Measurements from ENCODE around the gene IRAK3.

Gene IRAK3

GRCh38 chr12:66252771-66253170 is 63.8 kb downstream of the IRAK3 start:
- DNase-seq (ENCODE audit: low read depth in 2 of 2): no peak

GRCh38 chr12:66255737-66256136 is 66.7 kb downstream of the IRAK3 start:
- DNase-seq (ENCODE audit: low read depth in 2 of 2): no peak

- no peak for DNase-seq (ENCODE audit: low read depth in 2 of 2)
Measured at GRCh38 chr12:66258011-66258410, 69.0 kb downstream of the IRAK3 start.

- DNase-seq (ENCODE audit: low read depth in 2 of 2): no peak
Measured at GRCh38 chr12:66262737-66263136, 73.7 kb downstream of the IRAK3 start.

GRCh38 chr12:66268562-66268961 is 79.5 kb downstream of the IRAK3 start:
- DNase-seq (ENCODE audit: low read depth in 2 of 2): no peak

- DNase-seq (ENCODE audit: low read depth in 2 of 2): no peak
Measured at GRCh38 chr12:66269142-66269541, 80.1 kb downstream of the IRAK3 start.

GRCh38 chr12:66269757-66270383 is 80.9 kb downstream of the IRAK3 start:
- no peak for DNase-seq (ENCODE audit: low read depth in 2 of 2)

- no peak for DNase-seq (ENCODE audit: low read depth in 2 of 2)
Measured at GRCh38 chr12:66270613-66271012, 81.6 kb downstream of the IRAK3 start.

- no peak for DNase-seq (ENCODE audit: low read depth in 2 of 2)
Measured at GRCh38 chr12:66272650-66273049, 83.6 kb downstream of the IRAK3 start.

GRCh38 chr12:66273147-66273546 is 84.1 kb downstream of the IRAK3 start:
- DNase-seq (ENCODE audit: low read depth in 2 of 2): no peak

- no peak for DNase-seq (ENCODE audit: low read depth in 2 of 2)
Measured at GRCh38 chr12:66275040-66275439, 86.0 kb downstream of the IRAK3 start.

GRCh38 chr12:66279123-66279712 is 90.2 kb downstream of the IRAK3 start:
- no peak for DNase-seq (ENCODE audit: low read depth in 2 of 2)

- DNase-seq (ENCODE audit: low read depth in 2 of 2): no peak
Measured at GRCh38 chr12:66280561-66280960, 91.5 kb downstream of the IRAK3 start.

GRCh38 chr12:66282244-66282643 is 93.2 kb downstream of the IRAK3 start:
- no peak for DNase-seq (ENCODE audit: low read depth in 2 of 2)

- no peak for DNase-seq (ENCODE audit: low read depth in 2 of 2)
Measured at GRCh38 chr12:66287275-66287674, 98.3 kb downstream of the IRAK3 start.

- peak in 1 of 2 experiments; percentile 24 for DNase-seq (ENCODE audit: low read depth in 2 of 2)
Measured at GRCh38 chr12:66288121-66288520, 99.1 kb downstream of the IRAK3 start.

GRCh38 chr12:66289485-66289884 is 100.5 kb downstream of the IRAK3 start:
- DNase-seq (ENCODE audit: low read depth in 2 of 2): no peak

GRCh38 chr12:66290716-66291200 is 101.7 kb downstream of the IRAK3 start:
- DNase-seq (ENCODE audit: low read depth in 2 of 2): no peak

GRCh38 chr12:66296176-66296683 is 107.2 kb downstream of the IRAK3 start:
- no peak for DNase-seq (ENCODE audit: low read depth in 2 of 2)

- DNase-seq (ENCODE audit: low read depth in 2 of 2): no peak
Measured at GRCh38 chr12:66297080-66297479, 108.1 kb downstream of the IRAK3 start.

GRCh38 chr12:66297923-66298322 is 108.9 kb downstream of the IRAK3 start:
- DNase-seq (ENCODE audit: low read depth in 2 of 2): no peak

GRCh38 chr12:66301944-66302826 is 113.2 kb downstream of the IRAK3 start, which contains the start of gene HELB:
Gene HELB (plus strand): TSS chr12:66302493. CDS start chr12:66302604, 111 bp downstream.
- DNase-seq (ENCODE audit: low read depth in 2 of 2): peak; percentile 96 to 99

Data from stimulated activated CD4-positive, alpha-beta T cell treated with anti-CD3 and anti-CD28 coated beads, Interleukin-12 subunit alpha, Interleukin-12 subunit beta, amount 100 ng/mL, for 24 hours (primary cell).